Kidney capillary endothelial cell (primary cell): ENCODE results near the gene TTC14.

ENCODE experiments used
- DNase-seq: peaks from one replicate; pipeline ENCODE4 v3.0.0-alpha.2; 2018; ENCODE audit warnings: low spot score

Gene TTC14

DNA sequence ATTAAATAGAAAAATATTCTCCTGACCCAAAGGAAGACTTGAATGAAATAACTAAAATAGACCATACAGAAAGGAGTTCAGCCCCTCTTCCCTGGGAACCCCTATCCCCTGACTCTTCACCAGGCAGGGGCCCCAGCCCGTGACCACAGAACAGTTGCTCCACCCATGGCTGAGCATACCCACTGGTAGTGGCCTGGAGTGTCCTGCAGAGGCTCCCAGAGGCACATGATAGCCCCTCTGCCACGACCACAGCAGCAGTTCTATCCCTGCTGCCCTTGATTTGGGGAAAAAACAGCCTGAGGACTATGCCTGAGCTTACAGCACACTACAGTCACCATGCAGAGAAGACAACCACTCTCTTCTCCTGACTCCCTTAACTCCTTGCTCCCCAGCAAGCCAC is 31.8 kb downstream of the TTC14 start:
- DNase-seq, result no peak

DNA sequence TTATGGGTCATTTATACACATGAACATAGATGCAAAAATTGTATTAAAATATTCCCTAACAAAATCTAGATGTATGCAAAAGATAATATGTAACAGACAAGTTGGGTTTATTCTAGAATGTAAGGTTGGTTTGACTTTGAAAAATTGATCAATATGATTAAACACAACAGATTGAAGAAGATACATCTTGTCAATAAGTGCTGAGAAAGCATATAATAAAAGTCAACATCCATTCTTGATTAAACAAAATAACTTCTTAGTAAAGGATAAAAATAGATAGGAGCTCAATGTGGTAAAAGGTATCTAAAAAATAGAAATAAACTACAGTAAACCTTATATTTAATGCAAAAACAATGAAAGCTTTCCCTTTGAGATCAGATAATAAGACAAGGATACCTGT is 39.0 kb downstream of the TTC14 start:
- no peak for DNase-seq

DNA sequence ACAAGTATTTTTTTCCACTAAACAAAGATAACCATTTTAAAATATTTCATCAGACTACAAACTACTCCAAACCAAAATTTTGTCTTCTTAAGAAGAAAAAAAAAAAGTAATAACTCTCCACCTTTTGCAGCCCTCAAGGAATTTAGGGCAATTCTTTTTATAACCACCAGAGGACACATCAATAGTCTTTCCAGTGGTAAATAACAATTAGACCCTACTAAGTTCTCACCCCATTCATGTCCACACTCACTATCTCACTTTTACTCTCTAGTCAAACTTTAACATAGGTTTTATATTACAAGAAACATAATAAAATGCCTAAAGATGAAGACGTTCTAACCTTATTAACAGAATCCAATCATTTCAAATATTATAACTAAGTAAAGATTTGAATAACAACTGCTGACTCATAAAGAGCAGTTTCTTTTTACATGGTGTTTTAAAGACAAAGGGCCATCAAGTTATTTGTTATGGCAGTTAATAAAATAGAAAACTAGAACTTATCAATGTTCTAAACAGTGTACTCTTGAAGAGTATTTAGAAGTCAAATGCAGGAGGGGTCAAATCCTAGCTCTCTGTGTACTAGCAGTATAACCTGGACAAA is 44.3 kb downstream of the TTC14 start:
- no peak for DNase-seq

DNA sequence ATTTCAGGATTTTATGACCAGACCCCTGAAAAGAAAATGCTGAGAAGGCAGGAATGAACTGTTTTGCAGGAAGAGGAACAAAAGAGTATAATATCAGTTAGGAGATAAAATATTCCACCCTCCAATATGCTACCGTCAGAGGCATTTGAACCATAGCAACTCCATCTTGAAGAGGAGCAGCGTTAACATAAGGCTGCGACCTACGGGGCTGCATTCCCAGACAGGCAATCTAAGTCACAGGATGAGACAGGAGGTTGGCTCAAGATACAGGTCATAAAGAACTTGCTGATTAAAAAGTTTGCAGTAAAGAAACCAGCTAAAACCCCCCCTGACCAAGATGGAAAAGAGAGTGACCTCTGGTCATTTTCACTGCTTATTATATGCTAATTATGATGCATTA is 54.4 kb downstream of the TTC14 start:
- no peak for DNase-seq

DNA sequence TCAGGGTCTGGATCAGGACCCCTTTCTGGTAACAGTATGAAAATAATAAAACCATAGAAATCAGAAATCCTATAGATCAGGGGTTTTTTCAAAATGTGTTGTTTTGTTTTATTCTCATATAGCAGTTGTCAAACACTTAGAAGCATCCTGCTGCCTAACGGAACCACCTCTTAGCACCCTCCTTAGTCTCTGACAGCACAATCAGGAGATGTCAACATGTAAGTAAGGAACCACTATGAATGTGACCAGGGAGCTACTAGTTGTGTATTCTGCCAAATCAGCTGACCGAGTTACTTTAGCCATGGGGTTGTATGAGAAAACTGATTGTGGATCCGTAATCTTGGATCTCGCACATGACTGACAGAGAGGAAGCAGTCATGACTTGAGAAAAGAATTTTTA is 55.1 kb downstream of the TTC14 start:
- no peak for DNase-seq
